B cell (primary cell): ENCODE measurements around the gene SNAPC3. TPM values are rescaled to one million over a fixed set of nuclear protein-coding genes. Genes with fewer than 3 reads are reported as not detected.

Experiments
- ATAC-seq: fragments of 200-7000 bp; cut with Tn5 transposase; one replicate; pipeline ENCODE4 v1.10.0; 2021; ENCODE audit warnings: low read depth, mild to moderate bottlenecking, moderate number of reproducible peaks, moderate library complexity
- CTCF ChIA-PET: fragments of 350-600 bp; sonication (Branson Sonifier 250); formaldehyde crosslinking; loops from one replicate; lab custom pipeline; 2021; ENCODE audit warnings: antibody characterized with exemption, inconsistent platforms; lab: Charles Lee
- POLR2A ChIA-PET: fragments of 350-600 bp; sonication (Branson Sonifier 250); formaldehyde crosslinking; loops from one replicate; lab custom pipeline; 2021; ENCODE audit warnings: antibody characterized with exemption; lab: Charles Lee
- DNase-seq: peaks from one replicate; pipeline ENCODE4 v3.0.0; 2013
- H2AFZ ChIP-seq: 2 replicates; pipeline ENCODE4 v1.6.1; 2012; ENCODE audit warnings: mild to moderate bottlenecking, low read depth, low read length; ENCODE audit not compliant: insufficient read depth, poor library complexity, severe bottlenecking
- H3K27ac ChIP-seq, 2 donors: 1 replicate in 1 of 2; 2 replicates in 1 of 2; pipeline ENCODE4 v1.5.1; 2012 to 2013; ENCODE audit warnings: low read length in 2 of 2, mild to moderate bottlenecking in 2 of 2, moderate library complexity in 1 of 2
- H3K27me3 ChIP-seq, 4 experiments: fragments of 200-600 bp in 1 of 4; sonication (generic) in 1 of 4; replicated peaks in 1 of 4; 1 replicate in 2 of 4; 2 replicates in 2 of 4; pipeline versions ENCODE4 v1.6.1 to v1.7.0; 2013 to 2016; ENCODE audit warnings: low read length in 3 of 4, mild to moderate bottlenecking in 2 of 4, mixed read lengths in 1 of 4, moderate library complexity in 1 of 4; ENCODE audit not compliant: insufficient read depth in 4 of 4, control insufficient read depth in 3 of 4; ENCODE audit errors: control extremely low read depth in 1 of 4
- H3K36me3 ChIP-seq, 2 experiments: replicated peaks in 1 of 2; 1 replicate in 1 of 2; 2 replicates in 1 of 2; pipeline versions ENCODE4 v1.6.1 to v1.7.1; 2013; ENCODE audit warnings: low read length in 1 of 2; ENCODE audit not compliant: insufficient read depth in 2 of 2, control insufficient read depth in 1 of 2; ENCODE audit errors: control extremely low read depth in 1 of 2, extremely low read depth in 1 of 2
- H3K4me1 ChIP-seq, 2 donors: fragments of 200-600 bp in 1 of 2; sonication (generic) in 1 of 2; 1 replicate in 1 of 2; 2 replicates in 1 of 2; pipeline versions ENCODE4 v1.5.1 to v1.6.1; 2013 to 2017; ENCODE audit warnings: low read length in 2 of 2; ENCODE audit not compliant: control insufficient read depth in 2 of 2, insufficient read depth in 2 of 2
- H3K4me2 ChIP-seq: replicated peaks from 2 replicates; pipeline ENCODE3; 2012; ENCODE audit warnings: mild to moderate bottlenecking, low read depth, low read length; ENCODE audit not compliant: poor library complexity, severe bottlenecking
- H3K4me3 ChIP-seq, 5 experiments: fragments of 200-600 bp in 1 of 5; sonication (generic) in 1 of 5; 1 replicate in 3 of 5; 2 replicates in 2 of 5; pipeline versions ENCODE4 v1.5.1 to v1.7.0; 2011 to 2016; ENCODE audit warnings: low read length in 4 of 5, mild to moderate bottlenecking in 4 of 5, low read depth in 2 of 5, control low read depth in 1 of 5, moderate library complexity in 1 of 5; ENCODE audit not compliant: insufficient read depth in 1 of 5; ENCODE audit errors: control extremely low read depth in 1 of 5, extremely low read depth in 1 of 5
- H3K79me2 ChIP-seq: fragments of 200-600 bp; sonication (generic); one replicate; pipeline ENCODE4 v1.6.0; 2016; ENCODE audit warnings: low read length; ENCODE audit not compliant: control insufficient read depth, insufficient read depth
- H3K9ac ChIP-seq: fragments of 200-600 bp; sonication (generic); 2 replicates; pipeline ENCODE4 v1.6.1; 2017; ENCODE audit warnings: mild to moderate bottlenecking, low read length, moderate library complexity
- H3K9me3 ChIP-seq, 3 donors: one replicate each; pipeline versions ENCODE4 v1.6.1 to v1.7.1; 2013; ENCODE audit warnings: low read length in 2 of 3; ENCODE audit not compliant: control insufficient read depth in 2 of 3, insufficient read depth in 1 of 3; ENCODE audit errors: control extremely low read depth in 1 of 3
- H4K20me1 ChIP-seq: 2 replicates; pipeline ENCODE4 v1.6.0; 2012; ENCODE audit warnings: mild to moderate bottlenecking, low read length; ENCODE audit not compliant: insufficient read depth, control insufficient read depth, poor library complexity, severe bottlenecking
- H3K27ac Mint-ChIP-seq: one replicate; pipeline ENCODE4 v1.8.0; 2021; ENCODE audit warnings: mixed read lengths
- H3K27me3 Mint-ChIP-seq: one replicate; pipeline ENCODE4 v1.8.0; 2021; ENCODE audit warnings: mixed read lengths
- H3K4me1 Mint-ChIP-seq: one replicate; pipeline ENCODE4 v1.8.0; 2021; ENCODE audit warnings: mixed read lengths
- H3K4me3 Mint-ChIP-seq: one replicate; pipeline ENCODE4 v1.8.0; 2021; ENCODE audit warnings: mixed read lengths
- H3K9me3 Mint-ChIP-seq: one replicate; pipeline ENCODE4 v1.8.0; 2022; ENCODE audit warnings: mixed read lengths; ENCODE audit not compliant: insufficient read depth
- EZH2 ChIP-seq: IDR thresholded peaks from 2 replicates; pipeline ENCODE4 v1.6.1; 2012; ENCODE audit warnings: borderline replicate concordance, low read depth, mild to moderate bottlenecking, moderate library complexity, low read length; ENCODE audit not compliant: insufficient read depth, poor library complexity, severe bottlenecking
- WGBS: methylation state at CpG from one replicate; pipeline ENCODE4 v1.1.5; 2013; ENCODE audit warnings: missing lambda C conversion rate; ENCODE audit not compliant: insufficient coverage; 5-methylcytosine and 5-hydroxymethylcytosine counted together
- intact Hi-C: fragments of 100-400 bp; cut with micrococcal nuclease; formaldehyde crosslinking; loops from one replicate; pipeline ENCODE4 v1.10.0; 2022
- polyA plus RNA-seq: library from polyadenylated mRNA; depleted of rRNA; stranded (reverse); fragments of >200 nt; gene quantifications from 2 replicates; pipeline ENCODE4 v1.2.3, GENCODE V29; 2012
- total RNA-seq, 2 donors: library from RNA; stranded (reverse); fragments of 120-200 nt in 1 of 2; gene quantifications; 1 replicate in 1 of 2; 2 replicates in 1 of 2; pipeline versions ENCODE4 v1.2.3 to v1.2.4, GENCODE V29; 2013 to 2022
- TF ChIP-seq, protein P1 (sequence below): fragments of 200-600 bp; IDR thresholded peaks from one replicate; pipeline ENCODE4 v1.8.0; 2022; ENCODE audit warnings: antibody characterized with exemption, mild to moderate bottlenecking

Gene SNAPC3
- total and polyA plus RNA-seq, 2 donors (not counting 1 experiment from before 2014, with no cell fraction given), result 16.6 to 48.3 TPM

DNA sequence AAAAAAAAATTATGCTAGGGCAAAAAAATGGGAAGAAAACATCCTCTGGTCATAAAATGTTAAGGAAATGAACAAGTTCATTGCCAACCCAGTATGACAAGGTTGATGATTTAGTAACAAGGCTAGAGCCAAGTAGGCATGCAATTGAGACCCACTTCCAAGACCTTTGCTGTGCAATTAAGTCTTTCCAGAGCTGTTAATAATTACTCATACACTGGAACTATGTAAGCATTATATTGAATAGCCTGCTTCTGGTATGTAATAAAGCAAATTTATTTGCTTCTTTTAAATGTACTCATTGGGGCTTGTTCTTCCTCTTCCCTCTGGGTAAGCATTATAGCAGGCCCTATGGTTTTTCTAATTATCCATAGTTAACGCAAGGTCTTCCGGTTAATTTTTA, 32.5 kb upstream of the SNAPC3 start:
- H3K79me2 ChIP-seq, result no peaks in the 10 kb centered on the region
- H3K4me1 ChIP-seq, result no peaks in the 10 kb centered on the region
- no peak overlapping the region for H3K4me3 ChIP-seq
- no peak overlapping the region for H3K4me3 Mint-ChIP-seq
- CTCF ChIA-PET, result no interaction called here
- H3K27ac ChIP-seq, result no peak overlapping the region
- H3K9me3 ChIP-seq, result no peaks in the 10 kb centered on the region
- no peaks in the 10 kb centered on the region for H3K36me3 ChIP-seq
- no peaks in the 10 kb centered on the region for H3K27me3 ChIP-seq
- no peak overlapping the region for H3K27ac Mint-ChIP-seq
- H2AFZ ChIP-seq, result no peak overlapping the region
- DNase-seq (no peak), ATAC-seq (no peak)
- no peaks in the 10 kb centered on the region for H3K27me3 Mint-ChIP-seq
- H3K9ac ChIP-seq, result no peak overlapping the region
- no peaks in the 10 kb centered on the region for H3K4me1 Mint-ChIP-seq
- H3K9me3 Mint-ChIP-seq, result no peaks in the 10 kb centered on the region
- 100% methylated on average over 2 of the region's 2 CpGs for WGBS
- no peak overlapping the region for H3K4me2 ChIP-seq
- intact Hi-C loops, result no loop called here
- TF ChIP-seq, protein P1, sequence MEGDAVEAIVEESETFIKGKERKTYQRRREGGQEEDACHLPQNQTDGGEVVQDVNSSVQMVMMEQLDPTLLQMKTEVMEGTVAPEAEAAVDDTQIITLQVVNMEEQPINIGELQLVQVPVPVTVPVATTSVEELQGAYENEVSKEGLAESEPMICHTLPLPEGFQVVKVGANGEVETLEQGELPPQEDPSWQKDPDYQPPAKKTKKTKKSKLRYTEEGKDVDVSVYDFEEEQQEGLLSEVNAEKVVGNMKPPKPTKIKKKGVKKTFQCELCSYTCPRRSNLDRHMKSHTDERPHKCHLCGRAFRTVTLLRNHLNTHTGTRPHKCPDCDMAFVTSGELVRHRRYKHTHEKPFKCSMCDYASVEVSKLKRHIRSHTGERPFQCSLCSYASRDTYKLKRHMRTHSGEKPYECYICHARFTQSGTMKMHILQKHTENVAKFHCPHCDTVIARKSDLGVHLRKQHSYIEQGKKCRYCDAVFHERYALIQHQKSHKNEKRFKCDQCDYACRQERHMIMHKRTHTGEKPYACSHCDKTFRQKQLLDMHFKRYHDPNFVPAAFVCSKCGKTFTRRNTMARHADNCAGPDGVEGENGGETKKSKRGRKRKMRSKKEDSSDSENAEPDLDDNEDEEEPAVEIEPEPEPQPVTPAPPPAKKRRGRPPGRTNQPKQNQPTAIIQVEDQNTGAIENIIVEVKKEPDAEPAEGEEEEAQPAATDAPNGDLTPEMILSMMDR, result no peak
- no peak for TF ChIP-seq EZH2
- POLR2A ChIA-PET, result no interaction called here
- no peaks in the 10 kb centered on the region for H4K20me1 ChIP-seq

DNA sequence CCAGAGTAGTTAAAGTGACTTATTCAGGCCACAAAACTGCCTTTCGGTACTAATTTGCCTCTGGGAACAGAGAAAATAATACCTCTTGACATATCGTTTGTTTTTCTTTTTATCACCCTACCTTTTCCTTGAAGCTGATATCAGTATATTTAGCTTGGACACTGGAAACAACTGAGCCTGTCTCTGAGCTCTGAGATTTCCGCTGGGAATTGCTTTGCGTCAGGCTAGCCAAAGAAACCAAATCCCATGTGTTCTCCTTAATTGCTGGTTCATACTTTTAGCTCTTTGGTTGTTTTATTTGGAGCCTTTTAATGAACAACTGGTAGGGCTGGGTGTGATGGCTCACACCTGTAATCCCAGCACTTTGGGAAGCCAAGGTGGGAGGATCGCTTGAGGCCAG, 30.3 kb upstream of the SNAPC3 start:
- ATAC-seq, result no peak
- Mint-ChIP-seq H3K4me3 (no peak overlapping the region), H3K9me3 (no peaks in the 10 kb centered on the region), H3K27ac (no peak overlapping the region), H3K4me1 (no peaks in the 10 kb centered on the region), H3K27me3 (peaks cover 3% of the 10 kb centered on the region)
- no peak overlapping the region for H3K27ac ChIP-seq
- no peaks in the 10 kb centered on the region for H4K20me1 ChIP-seq
- H3K27me3 ChIP-seq, result no peaks in the 10 kb centered on the region
- no peaks in the 10 kb centered on the region for H3K79me2 ChIP-seq
- ChIA-PET CTCF (no interaction called here), POLR2A (no interaction called here)
- TF ChIP-seq EZH2, result no peak
- TF ChIP-seq, protein P1, result no peak
- H2AFZ ChIP-seq, result no peak overlapping the region
- 100% methylated on average over 2 of the region's 5 CpGs for WGBS
- H3K9me3 ChIP-seq, result no peaks in the 10 kb centered on the region
- H3K4me3 ChIP-seq, result no peak overlapping the region
- H3K36me3 ChIP-seq, result no peaks in the 10 kb centered on the region
- DNase-seq, result no peak
- intact Hi-C loops, result no loop called here
- H3K9ac ChIP-seq, result no peak overlapping the region
- H3K4me1 ChIP-seq, result no peaks in the 10 kb centered on the region
- H3K4me2 ChIP-seq, result no peak overlapping the region
